Neuronal stem cell (in vitro differentiated cells): ENCODE measurements around the gene GPR33. TPM values are rescaled to one million over a fixed set of nuclear protein-coding genes. Genes with fewer than 3 reads are reported as not detected.

Source experiments
- DNase-seq: peaks from one replicate; pipeline ENCODE4 v3.0.0-alpha.2; 2013; ENCODE audit warnings: low spot score
- H2AFZ ChIP-seq: one replicate; pipeline ENCODE4 v1.6.1; 2013; ENCODE audit warnings: mild to moderate bottlenecking, low read length, inconsistent platforms
- H2AK5ac ChIP-seq: 2 replicates; pipeline ENCODE4 v1.6.1; 2013; ENCODE audit warnings: low read depth, mild to moderate bottlenecking, inconsistent platforms, low read length, moderate library complexity, mixed read lengths
- H2BK120ac ChIP-seq: 2 replicates; pipeline ENCODE4 v1.6.1; 2013; ENCODE audit warnings: low read depth, mild to moderate bottlenecking, inconsistent platforms, low read length, moderate library complexity, mixed read lengths
- H2BK12ac ChIP-seq: one replicate; pipeline ENCODE4 v1.6.1; 2013; ENCODE audit warnings: low read length, inconsistent platforms
- H2BK15ac ChIP-seq: 2 replicates; pipeline ENCODE4 v1.6.1; 2013; ENCODE audit warnings: mild to moderate bottlenecking, low read length, inconsistent platforms, mixed read lengths
- H2BK5ac ChIP-seq: one replicate; pipeline ENCODE4 v1.6.1; 2013; ENCODE audit warnings: inconsistent platforms, mild to moderate bottlenecking, low read length, moderate library complexity
- H3K14ac ChIP-seq: one replicate; pipeline ENCODE4 v1.6.1; 2013; ENCODE audit warnings: low read length, inconsistent platforms
- H3K18ac ChIP-seq: 2 replicates; pipeline ENCODE4 v1.6.1; 2013; ENCODE audit warnings: low read length, inconsistent platforms
- H3K23ac ChIP-seq: 2 replicates; pipeline ENCODE4 v1.6.1; 2013; ENCODE audit warnings: low read depth, mild to moderate bottlenecking, mixed read lengths, low read length, inconsistent platforms; ENCODE audit not compliant: poor library complexity
- H3K27ac ChIP-seq: replicated peaks from 3 replicates; pipeline ENCODE4 v1.5.1; 2013; ENCODE audit warnings: low read length, inconsistent platforms
- H3K27me3 ChIP-seq, 3 experiments: 2 replicates each; pipeline ENCODE4 v1.6.1; 2013; ENCODE audit warnings: low read length in 3 of 3, mild to moderate bottlenecking in 2 of 3, inconsistent platforms in 1 of 3, low read depth in 1 of 3, mixed read lengths in 1 of 3, moderate library complexity in 1 of 3; ENCODE audit not compliant: control insufficient read depth in 3 of 3, insufficient read depth in 3 of 3
- H3K36me3 ChIP-seq, 2 donors: replicated peaks in 1 of 2; 2 replicates each; pipeline ENCODE4 v1.6.1; 2013; ENCODE audit warnings: low read length in 2 of 2; ENCODE audit not compliant: control insufficient read depth in 2 of 2, insufficient read depth in 2 of 2
- H3K4ac ChIP-seq: 2 replicates; pipeline ENCODE4 v1.6.1; 2013; ENCODE audit warnings: inconsistent platforms, mild to moderate bottlenecking, low read length, moderate library complexity
- H3K4me1 ChIP-seq, 2 donors: 1 replicate in 1 of 2; 2 replicates in 1 of 2; pipeline ENCODE4 v1.6.1; 2013; ENCODE audit warnings: low read length in 2 of 2, low read depth in 1 of 2; ENCODE audit not compliant: control insufficient read depth in 2 of 2, insufficient read depth in 1 of 2
- H3K4me2 ChIP-seq: one replicate; pipeline ENCODE4 v1.6.1; 2013; ENCODE audit warnings: mild to moderate bottlenecking, low read length, inconsistent platforms; ENCODE audit not compliant: insufficient read depth, poor library complexity, severe bottlenecking
- H3K4me3 ChIP-seq, 2 donors: 2 replicates each; pipeline ENCODE4 v1.5.1; 2013; ENCODE audit warnings: low read length in 2 of 2, mild to moderate bottlenecking in 2 of 2, inconsistent platforms in 1 of 2, moderate library complexity in 1 of 2
- H3K79me1 ChIP-seq: one replicate; pipeline ENCODE4 v1.6.1; 2013; ENCODE audit warnings: low read depth, mild to moderate bottlenecking, inconsistent platforms, low read length, moderate library complexity
- H3K9ac ChIP-seq: one replicate; pipeline ENCODE4 v1.6.1; 2013; ENCODE audit warnings: mild to moderate bottlenecking, low read depth, low read length, inconsistent platforms; ENCODE audit not compliant: poor library complexity
- H3K9me3 ChIP-seq, 2 donors: replicated peaks in 1 of 2; 2 replicates each; pipeline versions ENCODE3 to v1.6.1; 2013; ENCODE audit warnings: low read length in 2 of 2, mild to moderate bottlenecking in 2 of 2, inconsistent platforms in 1 of 2, low read depth in 1 of 2, mixed read lengths in 1 of 2, moderate library complexity in 1 of 2; ENCODE audit not compliant: control insufficient read depth in 2 of 2, insufficient read depth in 1 of 2
- H4K8ac ChIP-seq: one replicate; pipeline ENCODE4 v1.6.1; 2013; ENCODE audit warnings: low read depth, mild to moderate bottlenecking, inconsistent platforms, low read length, moderate library complexity
- H4K91ac ChIP-seq: one replicate; pipeline ENCODE4 v1.6.1; 2013; ENCODE audit warnings: low read length, low read depth, mild to moderate bottlenecking, inconsistent platforms; ENCODE audit not compliant: poor library complexity
- WGBS, 2 donors: extraction: QIAGEN DNeasy Blood & Tissue Kit; methylation state at CpG; one replicate each; pipeline ENCODE4 v1.1.7; 2013; ENCODE audit warnings: missing lambda C conversion rate in 2 of 2, mixed read lengths in 1 of 2; ENCODE audit not compliant: insufficient read length in 2 of 2, insufficient replicate concordance in 1 of 2; ENCODE audit errors: extremely low coverage in 2 of 2; 5-methylcytosine and 5-hydroxymethylcytosine counted together
- polyA plus RNA-seq, 2 experiments: library from polyadenylated mRNA; stranded (reverse); fragments of 200-250 nt; gene quantifications; one replicate each; pipeline ENCODE4 v1.2.3, GENCODE V29; 2013

The GPR33 gene
- polyA plus RNA-seq (2013, experiment 1 of 2): not detected
- not detected for polyA plus RNA-seq (2013, experiment 2 of 2)

GRCh38 chr14:31487886-31488285, at the start of gene GPR33:
GPR33 (minus strand) TSS chr14:31488039; CDS start chr14:31483965, 4,074 bp downstream.
- no peak within 1 kb of the TSS for H2BK120ac ChIP-seq
- H3K27me3 ChIP-seq: peaks cover 0 to 14% (median 0%) of the 10 kb centered on the region in 3 experiments
- no peak for DNase-seq
- no peaks in the 10 kb centered on the region for H3K36me3 ChIP-seq
- no peaks in the 10 kb centered on the region for H3K4me1 ChIP-seq
- H2BK12ac ChIP-seq: no peak within 1 kb of the TSS
- no peak within 1 kb of the TSS for H4K8ac ChIP-seq
- no peak within 1 kb of the TSS for H3K18ac ChIP-seq
- H3K4ac ChIP-seq: no peak within 1 kb of the TSS
- no peak within 1 kb of the TSS for H4K91ac ChIP-seq
- H3K4me3 ChIP-seq: no peak within 1 kb of the TSS
- no peak within 1 kb of the TSS for H3K4me2 ChIP-seq
- H3K9me3 ChIP-seq: no peaks in the 10 kb centered on the region
- no peak within 1 kb of the TSS for H2BK5ac ChIP-seq
- no CpG with 5 or more reads among the region's 1 CpG for WGBS, 2 donors
- no peak within 1 kb of the TSS for H2AFZ ChIP-seq
- no peak within 1 kb of the TSS for H3K23ac ChIP-seq
- no peak within 1 kb of the TSS for H3K14ac ChIP-seq
- no peaks in the 10 kb centered on the region for H3K79me1 ChIP-seq
- no peak within 1 kb of the TSS for H3K27ac ChIP-seq
- no peak within 1 kb of the TSS for H3K9ac ChIP-seq
- H2BK15ac ChIP-seq: no peak within 1 kb of the TSS
- no peak within 1 kb of the TSS for H2AK5ac ChIP-seq

- H3K9ac ChIP-seq: no peak overlapping the region
- H3K27me3 ChIP-seq: peaks cover 0 to 15% (median 0%) of the 10 kb centered on the region in 3 experiments
- H3K4me2 ChIP-seq: no peak overlapping the region
- H2AFZ ChIP-seq: no peak overlapping the region
- no peak overlapping the region for H2BK120ac ChIP-seq
- H3K23ac ChIP-seq: no peak overlapping the region
- H2BK5ac ChIP-seq: no peak overlapping the region
- no peak overlapping the region for H4K8ac ChIP-seq
- no peak overlapping the region for H3K4ac ChIP-seq
- H2BK15ac ChIP-seq: no peak overlapping the region
- H2BK12ac ChIP-seq: no peak overlapping the region
- H3K14ac ChIP-seq: no peak overlapping the region
- DNase-seq: no peak
- no peaks in the 10 kb centered on the region for H3K9me3 ChIP-seq
- no CpG with 5 or more reads among the region's 5 CpGs for WGBS, 2 donors
- H3K18ac ChIP-seq: no peak overlapping the region
- no peak overlapping the region for H3K27ac ChIP-seq
- H3K4me3 ChIP-seq: no peak overlapping the region
- H3K36me3 ChIP-seq: no peaks in the 10 kb centered on the region
- no peaks in the 10 kb centered on the region for H3K79me1 ChIP-seq
- H4K91ac ChIP-seq: no peak overlapping the region
- no peaks in the 10 kb centered on the region for H3K4me1 ChIP-seq
- no peak overlapping the region for H2AK5ac ChIP-seq
These were observed 48.5 kb upstream of the GPR33 start for GRCh38 chr14:31536201-31536960.

GRCh38 chr14:31530136-31530535, 42.3 kb upstream of the GPR33 start:
- H3K27me3 ChIP-seq: no peaks in the 10 kb centered on the region
- H4K91ac ChIP-seq: no peak overlapping the region
- no peak overlapping the region for H3K27ac ChIP-seq
- no peaks in the 10 kb centered on the region for H3K9me3 ChIP-seq
- no peak overlapping the region for H2AFZ ChIP-seq
- H3K23ac ChIP-seq: no peak overlapping the region
- H4K8ac ChIP-seq: no peak overlapping the region
- no peak overlapping the region for H3K4ac ChIP-seq
- H2AK5ac ChIP-seq: no peak overlapping the region
- no peak overlapping the region for H2BK5ac ChIP-seq
- H3K4me3 ChIP-seq: no peak overlapping the region
- H2BK12ac ChIP-seq: no peak overlapping the region
- no peak overlapping the region for H3K9ac ChIP-seq
- no CpG with 5 or more reads among the region's 7 CpGs for WGBS, 2 donors
- no peaks in the 10 kb centered on the region for H3K36me3 ChIP-seq
- H2BK15ac ChIP-seq: no peak overlapping the region
- H3K79me1 ChIP-seq: no peaks in the 10 kb centered on the region
- no peaks in the 10 kb centered on the region for H3K4me1 ChIP-seq
- no peak overlapping the region for H3K18ac ChIP-seq
- no peak overlapping the region for H3K4me2 ChIP-seq
- no peak overlapping the region for H2BK120ac ChIP-seq
- DNase-seq: no peak
- H3K14ac ChIP-seq: no peak overlapping the region

GRCh38 chr14:31529053-31529452, 41.2 kb upstream of the GPR33 start:
- no peaks in the 10 kb centered on the region for H3K27me3 ChIP-seq
- no peak for DNase-seq
- no peak overlapping the region for H3K14ac ChIP-seq
- H3K23ac ChIP-seq: no peak overlapping the region
- H3K4ac ChIP-seq: no peak overlapping the region
- no peak overlapping the region for H3K9ac ChIP-seq
- no peak overlapping the region for H3K27ac ChIP-seq
- H2AFZ ChIP-seq: no peak overlapping the region
- no peak overlapping the region for H2AK5ac ChIP-seq
- no CpG with 5 or more reads among the region's 1 CpG for WGBS, 2 donors
- H2BK120ac ChIP-seq: no peak overlapping the region
- H3K4me2 ChIP-seq: no peak overlapping the region
- no peak overlapping the region for H2BK15ac ChIP-seq
- H2BK5ac ChIP-seq: no peak overlapping the region
- H3K18ac ChIP-seq: no peak overlapping the region
- H3K4me3 ChIP-seq: no peak overlapping the region
- H3K79me1 ChIP-seq: no peaks in the 10 kb centered on the region
- no peak overlapping the region for H4K91ac ChIP-seq
- H3K9me3 ChIP-seq: no peaks in the 10 kb centered on the region
- no peak overlapping the region for H4K8ac ChIP-seq
- no peaks in the 10 kb centered on the region for H3K36me3 ChIP-seq
- H3K4me1 ChIP-seq: peaks cover 2 to 3% of the 10 kb centered on the region in 2 donors
- no peak overlapping the region for H2BK12ac ChIP-seq
